NOMO-1 treated with DMSO at 0.1 percent for 48 hours (cell line): ENCODE data around the gene NDUFB2.
"Not testable (repeated sequence)": the region's sequence is repeated elsewhere in the genome, so short reads cannot be mapped to it uniquely, and the experiment has no call there.

Source experiments
- DNase-seq: peaks from one replicate; lab custom pipeline; 2025; ENCODE audit not compliant: unreplicated experiment; lab: John Stamatoyannopoulos, UW

The NDUFB2 gene

DNA sequence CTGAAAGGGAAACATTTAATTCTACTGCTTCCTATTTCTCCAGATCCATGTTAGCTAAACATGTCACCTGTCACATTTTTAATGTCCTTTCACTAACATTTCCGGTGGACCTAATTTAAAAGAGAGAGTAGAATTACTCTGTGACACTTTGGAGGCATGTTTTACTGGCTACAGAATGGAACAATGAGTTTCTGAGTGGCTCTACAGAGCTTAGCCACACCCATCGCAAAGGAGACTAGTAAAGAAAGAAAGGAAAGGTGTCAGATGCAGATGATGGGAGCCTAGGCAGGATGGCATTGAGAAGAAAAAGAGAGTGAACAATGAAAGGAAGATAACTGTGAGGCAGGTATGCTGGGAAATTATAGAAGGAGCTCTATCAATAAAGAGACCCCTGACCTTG is 35.9 kb downstream of the NDUFB2 start:
- DNase-seq = no peak

DNA sequence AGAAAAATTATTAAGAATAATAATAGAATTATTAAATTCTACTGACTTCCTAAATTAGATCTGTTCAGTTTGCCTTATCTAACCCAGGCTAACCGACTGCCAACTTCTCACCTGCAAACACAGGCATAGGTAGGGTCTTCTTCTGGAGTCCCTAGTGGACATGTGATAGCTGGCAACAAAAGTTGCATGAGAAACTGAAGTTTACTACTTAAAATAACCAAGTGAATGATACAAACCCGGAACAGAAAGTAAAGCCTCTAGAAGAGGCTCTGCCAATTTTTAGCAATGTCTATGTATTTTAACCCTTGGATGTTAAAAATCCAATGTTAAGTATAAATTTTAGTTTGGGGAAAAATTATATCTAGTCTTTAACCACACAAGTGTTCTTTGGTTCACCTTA is 37.6 kb downstream of the NDUFB2 start:
- no peak for DNase-seq

DNA sequence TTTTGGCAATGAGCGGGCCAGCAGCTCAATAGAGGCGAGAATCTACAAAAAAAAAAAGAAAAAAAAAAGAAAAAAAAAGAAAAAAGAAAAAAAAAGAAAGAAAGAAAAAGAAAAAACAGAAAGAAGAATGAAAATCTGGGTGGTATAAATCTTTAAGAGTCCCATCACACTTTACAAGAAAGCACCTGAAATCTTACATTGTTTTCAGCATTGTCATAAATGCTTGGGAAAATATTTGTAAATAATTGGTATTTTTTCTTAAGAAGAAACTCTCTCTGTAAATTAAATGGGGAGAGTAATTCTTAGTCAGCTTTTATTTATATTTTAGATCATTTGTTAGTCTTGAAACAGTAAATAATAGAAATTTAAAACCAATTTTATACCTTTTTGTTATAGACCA is 38.2 kb downstream of the NDUFB2 start:
- no peak for DNase-seq

DNA sequence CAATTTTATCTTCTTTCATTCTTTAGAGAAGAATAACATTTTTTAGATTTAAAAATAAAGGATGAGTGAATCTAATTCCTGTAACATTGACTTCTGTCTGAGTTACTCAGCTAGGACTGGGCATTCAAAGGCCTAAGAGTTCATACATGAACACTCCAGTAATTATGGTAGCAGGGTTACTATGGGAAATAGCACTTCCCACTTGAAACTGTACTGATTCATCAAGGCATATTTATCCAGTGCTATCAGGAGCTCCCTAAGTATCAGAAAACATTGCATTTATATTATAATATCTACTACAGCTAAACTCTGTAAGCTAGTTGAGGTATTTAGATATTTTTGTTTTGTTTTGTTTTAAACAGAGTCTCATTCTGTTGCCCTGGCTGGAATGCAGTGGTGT is 41.8 kb downstream of the NDUFB2 start:
- no peak for DNase-seq

DNA sequence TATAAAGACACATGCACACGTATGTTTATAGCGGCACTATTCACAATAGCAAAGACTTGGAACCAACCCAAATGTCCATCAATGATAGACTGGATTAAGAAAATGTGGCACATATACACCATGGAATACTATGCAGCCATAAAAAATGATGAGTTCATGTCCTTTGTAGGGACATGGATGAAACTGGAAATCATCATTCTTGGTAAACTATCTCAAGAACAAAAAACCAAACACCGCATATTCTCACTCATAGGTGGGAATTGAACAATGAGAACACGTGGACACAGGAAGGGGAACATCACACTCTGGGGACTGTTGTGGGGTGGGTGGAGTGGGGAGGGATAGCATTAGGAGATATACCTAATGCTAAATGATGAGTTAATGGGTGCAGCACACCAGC is 46.7 kb downstream of the NDUFB2 start:
- DNase-seq = not testable (repeated sequence)

DNA sequence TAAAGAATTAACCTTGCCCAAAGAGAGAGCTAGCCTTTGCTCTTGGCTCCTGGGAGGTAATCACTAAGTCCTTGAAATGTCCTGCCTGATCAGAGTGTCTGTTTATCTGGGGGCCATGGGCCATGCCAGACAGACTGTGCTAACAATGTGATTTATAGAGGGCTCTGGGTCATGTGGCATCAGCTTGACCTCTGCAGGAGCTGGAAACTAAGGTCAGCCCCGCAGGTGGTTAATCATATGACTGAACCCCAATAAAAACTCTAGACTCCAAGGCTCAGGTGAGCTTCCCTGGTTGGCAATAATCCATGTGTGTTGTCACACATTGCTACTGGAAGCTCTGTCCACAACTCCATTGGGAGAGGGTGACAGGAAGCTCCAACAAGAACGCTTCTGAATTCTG is 47.5 kb downstream of the NDUFB2 start:
- no peak for DNase-seq

DNA sequence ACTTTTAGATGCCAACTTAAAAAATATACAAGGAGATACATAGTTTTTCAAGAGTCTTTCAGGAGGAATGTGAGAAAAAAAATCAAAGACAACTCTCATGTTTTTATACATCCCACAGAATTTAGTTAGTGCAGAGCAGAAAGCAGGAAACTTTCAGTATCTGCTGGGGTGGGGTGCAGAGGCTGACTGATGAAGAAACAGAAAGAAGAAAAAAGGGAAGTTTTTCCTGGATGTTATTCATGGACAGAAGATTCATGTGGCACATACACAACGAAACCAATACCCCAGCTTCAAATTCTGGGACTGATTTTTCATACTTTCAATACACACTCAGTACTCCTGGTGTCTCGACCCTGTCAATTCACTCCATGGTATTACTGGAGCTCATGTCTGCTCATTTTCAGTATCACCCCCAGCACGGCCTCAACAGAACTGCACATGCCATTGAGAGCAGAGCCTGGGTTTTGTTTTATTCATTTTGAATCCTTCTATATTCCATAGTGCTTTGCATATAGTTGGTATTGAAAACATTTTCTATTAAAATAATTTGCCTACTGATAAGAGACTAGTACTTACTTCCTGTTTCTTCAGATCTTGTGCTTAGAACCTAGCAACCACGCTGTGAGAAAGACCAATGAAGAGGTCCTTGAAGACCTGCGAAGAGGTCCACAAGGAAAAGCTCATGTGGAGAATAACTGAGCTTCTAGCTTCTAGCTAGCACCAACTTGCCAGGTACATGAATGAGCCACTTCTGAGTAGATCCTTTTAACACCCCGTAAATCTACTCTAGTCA is 49.0 kb downstream of the NDUFB2 start:
- DNase-seq = peak; percentile 7

DNA sequence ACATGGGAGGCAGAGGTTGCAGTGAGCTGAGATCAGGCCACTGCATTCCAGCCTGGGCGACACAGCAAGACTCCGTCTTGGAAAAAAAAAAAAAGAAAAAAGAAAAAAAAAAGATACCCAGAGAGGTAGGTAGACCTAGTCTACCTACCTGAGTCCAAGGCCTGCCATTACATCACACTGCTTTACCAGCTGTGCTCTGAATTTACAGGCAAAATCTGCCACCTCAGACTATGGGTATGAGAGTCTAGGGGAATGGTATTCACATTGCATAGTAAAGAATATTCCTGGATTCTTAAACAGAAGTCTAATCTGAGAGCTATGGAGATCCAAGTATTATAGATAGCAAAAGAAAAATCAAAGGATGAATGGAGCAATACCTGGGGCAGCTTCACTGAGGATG is 50.2 kb downstream of the NDUFB2 start:
- DNase-seq = no peak

DNA sequence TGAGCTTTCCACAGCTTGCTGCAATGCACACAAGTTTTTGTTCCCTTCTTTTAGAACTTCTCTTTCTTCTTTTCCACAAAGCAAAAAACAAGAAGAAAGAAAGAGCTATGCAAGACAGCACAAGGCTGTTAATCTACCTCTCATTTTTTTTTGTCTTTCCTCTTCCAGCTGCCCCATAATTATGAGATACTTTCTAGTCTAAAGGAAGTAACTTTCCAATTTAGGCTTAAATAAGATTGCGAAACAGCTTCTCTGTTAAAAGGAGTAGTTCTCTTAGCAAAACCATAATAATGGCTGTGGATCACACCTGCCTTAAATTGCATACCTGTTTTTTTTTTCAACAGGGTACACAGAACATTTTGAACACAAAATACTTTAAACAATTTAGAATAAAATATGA is 56.0 kb downstream of the NDUFB2 start:
- DNase-seq = peak; percentile 80

DNA sequence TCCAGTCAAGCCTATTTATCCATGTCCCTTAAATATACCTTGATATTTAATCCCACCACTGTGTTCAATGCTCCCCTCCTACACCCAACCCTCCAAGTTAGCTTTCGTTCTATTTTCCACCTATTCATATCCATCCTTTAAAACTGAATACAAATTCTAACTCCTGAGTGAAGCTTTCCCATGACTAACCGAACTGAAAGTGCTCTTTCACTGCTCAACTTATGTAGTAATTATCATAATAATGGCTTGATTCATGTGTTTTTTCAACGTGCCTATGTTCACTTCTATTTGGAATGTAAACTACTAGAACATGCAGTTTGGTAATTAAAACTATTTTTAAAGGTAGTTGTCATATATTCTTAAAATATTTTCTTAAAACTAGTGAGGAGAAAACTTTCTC is 58.0 kb downstream of the NDUFB2 start:
- no peak for DNase-seq
